Measurements from ENCODE around the gene PCDHA1.

- TF ChIP-seq CTCF (IDR thresholded peaks at IDR 0.05), result no peak
- TF ChIP-seq POLR2A (IDR thresholded peaks at IDR 0.05), result no peak
Measured at GRCh38 chr5:140857987-140858240, 72.0 kb downstream of the PCDHA1 start.

Data from body of pancreas (tissue), 4 donors.